Epidermal melanocyte (primary cell): ENCODE results near the gene HS3ST6.
"Not testable (repeated sequence)": the region's sequence is repeated elsewhere in the genome, so short reads cannot be mapped to it uniquely, and the experiment has no call there.

Source experiments
- DNase-seq: peaks from one replicate; pipeline ENCODE4 v3.0.0; 2011; ENCODE audit warnings: low spot score; ENCODE audit not compliant: insufficient read length

The HS3ST6 gene

DNA sequence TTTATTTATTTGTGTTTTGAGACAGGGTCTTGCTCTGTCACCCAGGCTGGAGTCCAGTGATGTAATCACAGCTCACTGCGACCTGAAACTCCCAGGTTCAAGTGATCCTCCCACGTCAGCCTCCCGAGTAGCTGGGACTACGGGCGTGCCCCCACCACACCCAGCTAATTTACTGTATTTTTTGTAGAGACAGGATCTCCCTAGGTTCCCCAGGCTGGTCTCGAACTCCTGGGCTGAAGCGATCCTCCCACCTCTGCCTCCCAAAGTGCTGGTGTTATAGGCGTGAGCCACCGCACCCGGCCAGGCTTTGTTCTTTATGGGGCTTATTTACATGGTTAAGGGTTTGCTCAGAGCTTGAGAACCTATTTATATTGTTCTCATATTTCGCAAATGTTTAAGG is 40.4 kb downstream of the HS3ST6 start:
- DNase-seq, result no peak

DNA sequence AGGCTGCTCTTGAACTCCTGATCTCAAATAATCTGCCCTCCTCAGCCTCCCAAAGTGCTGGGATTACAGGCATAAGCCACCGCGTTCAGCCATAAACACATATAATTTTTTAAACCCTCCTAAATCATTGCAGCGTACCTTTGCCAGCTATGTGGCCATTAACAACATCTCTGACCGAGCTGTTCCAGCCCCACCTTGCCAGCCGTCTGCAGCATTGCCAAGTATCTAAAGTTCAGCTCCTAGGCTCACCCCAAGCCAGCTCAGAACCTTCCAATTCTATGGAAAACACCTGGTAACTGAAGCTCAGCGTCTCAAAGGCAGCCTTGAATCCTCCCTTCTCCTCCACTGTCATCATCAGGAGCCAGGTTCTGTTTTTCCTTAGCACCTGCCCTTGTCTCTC is 41.1 kb downstream of the HS3ST6 start:
- no peak for DNase-seq

DNA sequence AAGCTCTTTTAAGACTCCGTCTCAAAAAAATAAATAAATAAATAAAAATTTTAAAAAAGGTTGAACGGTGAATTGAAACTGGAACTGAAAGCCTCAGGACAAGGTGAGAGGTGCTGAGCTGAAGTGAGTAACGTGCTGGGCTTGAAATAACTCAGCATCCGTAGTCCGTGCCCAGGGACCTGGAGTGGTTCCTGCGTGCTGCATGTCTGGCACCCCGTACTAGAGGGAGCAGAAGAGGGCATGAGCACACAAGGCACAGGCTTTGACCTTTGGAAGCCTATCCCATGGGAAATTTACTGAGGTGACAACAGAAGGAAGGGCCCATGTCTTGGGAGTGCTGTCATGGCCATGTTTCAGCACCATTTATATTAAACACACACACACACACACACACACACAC is 41.7 kb downstream of the HS3ST6 start:
- no peak for DNase-seq

DNA sequence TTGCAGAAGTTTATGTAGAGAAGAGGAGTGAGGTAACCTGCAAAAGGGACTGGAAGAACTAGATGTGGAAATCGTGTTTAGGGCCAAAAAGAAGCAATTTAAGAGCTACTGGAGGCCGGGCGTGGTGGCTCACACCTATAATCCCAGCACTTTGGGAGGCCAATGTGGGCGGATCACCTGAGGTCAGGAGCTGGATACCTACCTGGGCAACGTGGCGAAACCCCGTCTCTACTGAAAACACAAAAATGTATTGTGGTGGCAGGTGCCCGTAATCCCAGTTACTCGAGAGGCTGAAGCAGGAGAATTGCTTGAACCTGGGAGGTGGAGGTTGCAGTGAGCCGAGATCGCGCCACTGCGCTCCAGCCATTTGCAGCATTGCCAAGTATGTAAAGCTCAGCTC is 42.1 kb downstream of the HS3ST6 start:
- not testable (repeated sequence) for DNase-seq

DNA sequence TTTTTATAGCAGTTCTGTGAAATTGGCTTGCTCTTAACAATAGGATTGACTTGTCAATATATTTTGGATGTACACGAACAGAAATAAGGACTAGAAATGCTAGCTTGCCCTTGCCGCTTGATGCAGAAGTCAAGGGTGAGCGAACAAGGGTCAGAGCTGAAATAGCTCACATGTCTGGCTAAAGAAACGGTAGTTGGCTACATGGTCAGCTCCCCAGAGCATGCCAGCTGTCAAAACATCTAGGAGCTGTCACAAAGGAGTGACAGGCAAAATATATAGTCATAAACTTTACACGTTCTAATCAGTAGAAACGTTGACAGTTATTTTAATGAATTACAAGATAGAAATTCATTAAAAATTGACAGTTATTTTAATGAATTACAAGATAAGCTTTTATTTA is 43.4 kb downstream of the HS3ST6 start:
- DNase-seq, result no peak

DNA sequence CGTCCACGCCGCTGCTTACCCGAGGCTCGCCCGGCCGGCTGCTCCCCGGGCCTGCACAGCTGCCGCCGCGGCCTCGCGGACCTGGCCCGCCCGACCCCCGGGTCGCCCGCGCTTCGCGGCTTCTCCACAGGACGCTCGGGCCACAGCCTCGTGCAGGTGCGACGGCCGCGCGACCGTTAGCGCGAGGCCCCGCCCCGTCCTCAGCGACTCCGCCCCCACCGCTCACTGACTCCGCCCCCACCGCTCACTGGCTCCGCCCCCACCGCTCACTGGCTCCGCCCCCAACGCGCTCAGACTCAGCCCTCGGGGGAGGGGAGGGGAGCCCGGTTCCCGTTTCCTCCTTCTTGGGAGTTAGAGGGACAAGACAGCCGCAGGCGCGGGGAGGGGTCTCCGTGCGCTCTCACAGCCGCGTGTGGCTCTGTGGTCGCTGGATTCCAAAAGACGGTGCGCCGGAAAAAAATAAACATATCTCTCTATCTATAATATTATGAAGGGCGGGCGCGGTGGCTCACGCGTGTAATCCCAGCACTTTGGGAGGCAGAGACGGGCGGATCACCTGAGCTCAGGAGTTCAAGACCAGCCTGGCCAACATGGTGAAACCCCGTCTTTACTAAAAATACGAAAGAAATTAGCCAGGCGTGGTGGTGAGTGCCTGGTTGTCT is 46.1 kb downstream of the HS3ST6 start, which contains the start of gene MEIOB:
MEIOB (minus strand) TSS at position 191 of the 662 bp plus-strand sequence. CDS start 3,989 bp downstream, outside the sequence.
- no peak for DNase-seq

DNA sequence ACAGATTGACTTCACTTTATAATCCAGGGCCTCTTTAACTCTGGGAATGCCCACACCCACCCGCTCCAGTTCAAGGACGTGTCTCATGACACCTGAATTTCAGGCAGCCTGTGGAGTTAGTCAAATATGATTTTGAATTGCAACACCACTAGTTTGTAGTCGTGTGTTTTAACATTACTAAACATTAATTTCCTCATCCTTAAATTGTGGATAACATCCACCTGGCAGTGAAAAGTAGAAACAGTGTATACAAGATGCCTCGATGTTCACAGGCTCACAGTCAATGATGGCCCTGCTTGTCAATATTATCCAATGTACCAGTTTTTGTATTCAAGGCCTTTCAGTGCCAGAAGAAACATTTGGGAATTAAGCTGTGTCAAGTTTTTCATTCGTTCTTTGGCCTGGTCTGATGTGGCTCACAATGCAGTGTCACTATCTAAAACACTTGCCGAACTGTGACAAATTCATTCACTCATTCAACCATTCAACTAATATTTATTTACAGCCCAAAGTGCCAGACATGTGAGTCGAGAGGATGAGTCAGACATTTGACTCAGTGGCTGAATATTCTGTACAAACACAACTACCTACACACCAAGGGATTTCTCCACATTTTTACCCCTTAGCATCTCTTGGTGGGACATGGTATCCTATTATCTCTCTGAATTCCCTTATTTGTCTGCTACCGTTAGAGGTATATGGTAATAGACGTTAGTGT is 47.7 kb downstream of the HS3ST6 start:
- no peak for DNase-seq

DNA sequence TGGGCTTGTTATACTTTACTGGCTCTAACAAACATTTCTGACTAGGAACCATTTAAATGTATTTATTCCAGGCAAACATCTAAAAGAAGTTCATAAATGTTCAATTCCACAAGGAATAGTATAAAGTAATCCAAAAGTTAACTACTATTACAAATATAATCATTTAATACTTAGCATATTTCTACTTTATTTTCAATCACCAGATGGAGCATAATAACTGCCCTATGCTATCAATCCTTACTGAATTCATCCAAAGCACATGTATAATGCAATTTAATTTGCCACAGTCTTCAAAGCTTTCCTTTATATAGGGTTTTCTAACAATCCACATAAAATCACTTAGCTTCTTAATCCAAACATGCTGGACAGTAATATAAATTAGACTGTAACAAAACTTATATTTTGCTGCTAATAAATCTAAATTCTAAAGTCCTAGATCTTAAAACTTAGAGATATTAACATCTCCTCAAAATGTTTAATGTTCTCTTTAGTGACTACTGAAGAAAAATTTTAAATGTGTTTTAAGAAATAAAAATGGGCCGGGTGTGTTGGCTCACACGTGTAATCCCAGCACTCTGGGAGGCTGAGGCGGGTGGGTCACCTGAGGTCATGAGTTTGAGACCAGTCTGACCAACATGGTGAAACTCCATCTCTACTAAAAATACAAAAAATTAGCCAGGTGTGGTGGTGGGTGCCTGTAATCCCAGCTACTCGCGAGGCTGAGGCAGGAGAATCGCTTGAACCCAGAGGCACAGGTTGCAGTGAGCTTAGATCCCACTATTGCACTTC is 52.1 kb downstream of the HS3ST6 start:
- no peak for DNase-seq

DNA sequence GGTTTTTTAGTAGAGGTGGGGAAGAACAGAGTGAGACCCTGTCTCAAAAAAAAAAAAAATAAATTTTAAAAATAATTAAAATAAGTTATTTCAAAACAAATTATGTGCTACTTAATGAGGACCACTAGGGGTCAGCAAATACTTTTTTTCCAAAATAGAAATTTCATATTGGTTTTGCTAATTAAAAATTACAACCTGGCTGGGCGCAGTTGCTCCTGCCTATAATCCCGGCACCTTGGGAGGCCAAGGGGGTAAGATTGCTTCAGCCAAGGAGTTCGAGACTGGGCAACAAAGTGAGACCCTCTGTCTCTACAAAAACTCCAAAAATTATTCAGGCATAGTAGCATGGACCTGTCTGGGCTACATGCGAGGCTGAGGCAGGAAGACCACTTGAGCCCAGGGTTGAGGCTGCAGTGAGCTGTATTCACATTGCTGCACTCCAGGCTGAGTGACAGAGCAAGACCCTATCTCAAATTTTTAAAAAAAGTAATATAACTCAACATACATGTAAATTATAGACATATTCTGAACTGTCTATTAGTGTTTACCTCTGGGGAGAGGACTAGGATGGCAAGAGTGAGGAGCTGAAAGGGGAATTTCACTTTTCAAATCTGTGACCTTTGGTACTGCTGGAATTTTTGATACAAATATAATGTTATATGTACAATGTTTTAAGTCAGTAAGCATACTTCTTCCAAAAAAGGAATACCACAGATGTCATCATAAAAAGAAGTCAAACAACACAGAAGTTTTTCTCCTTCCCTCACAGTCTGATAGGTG is 54.3 kb downstream of the HS3ST6 start:
- DNase-seq, result no peak

DNA sequence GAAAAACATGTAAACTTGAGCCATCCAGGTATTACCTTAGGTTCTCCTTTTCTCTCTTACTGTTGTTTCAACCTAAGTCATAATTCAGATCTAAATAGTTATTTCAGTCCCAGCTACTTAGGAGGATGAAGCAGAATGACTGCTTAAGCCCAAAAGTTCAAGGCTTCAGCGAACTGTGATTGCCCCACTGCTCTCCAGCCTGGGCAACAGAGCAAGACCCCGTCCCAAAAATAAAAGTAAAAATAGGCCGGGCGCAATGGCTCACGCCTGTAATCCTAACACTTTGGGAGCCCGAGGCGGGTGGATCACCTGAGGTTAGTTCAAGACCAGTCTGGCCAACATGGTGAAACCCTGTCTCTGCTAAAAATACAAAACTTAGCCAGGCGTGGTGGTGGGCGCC is 55.8 kb downstream of the HS3ST6 start:
- DNase-seq, result no peak

DNA sequence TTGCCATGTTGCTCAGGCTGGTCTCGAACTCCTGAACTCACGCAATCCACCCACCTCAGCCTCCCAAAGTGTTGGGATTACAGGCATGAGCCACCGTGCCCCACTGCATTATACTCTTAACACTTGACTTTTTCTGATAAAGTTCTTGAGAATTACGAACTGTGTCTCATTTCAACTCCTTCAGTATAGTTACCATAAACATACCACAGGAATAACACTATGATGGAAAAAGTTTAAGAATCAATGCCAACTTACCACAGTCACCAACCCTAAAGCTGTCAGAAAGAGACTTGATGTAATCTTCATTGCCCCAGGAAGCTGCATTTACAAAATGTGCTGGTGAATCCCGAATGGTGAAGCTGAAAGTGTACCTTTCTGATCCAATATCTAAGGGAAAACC is 56.5 kb downstream of the HS3ST6 start:
- DNase-seq, result no peak
